ENCODE results near the gene IL13. TPM values are rescaled to one million over a fixed set of nuclear protein-coding genes. Genes with fewer than 3 reads are reported as not detected.
"Not testable (repeated sequence)": the region's sequence is repeated elsewhere in the genome, so short reads cannot be mapped to it uniquely, and the experiment has no call there.

The IL13 gene
- total RNA-seq, 1 donor from 2014 or later: not detected

- DNase-seq (ENCODE audit: missing footprints): no peak
- intact Hi-C loops (cut with DNase I): no loop called here
- ATAC-seq: no peak
Measured at GRCh38 chr5:132681476-132681831, 23.5 kb downstream of the IL13 start.

- ATAC-seq: no peak
- intact Hi-C loops (cut with DNase I): no loop called here
- no peak for DNase-seq (ENCODE audit: missing footprints)
Measured at GRCh38 chr5:132681983-132682382, 24.0 kb downstream of the IL13 start.

GRCh38 chr5:132684491-132684890 lies 26.5 kb downstream of the IL13 start:
- no peak for DNase-seq (ENCODE audit: missing footprints)
- intact Hi-C loops (cut with DNase I): no loop called here
- ATAC-seq: no peak

GRCh38 chr5:132684922-132685720 lies 27.1 kb downstream of the IL13 start:
- ATAC-seq: no peak
- intact Hi-C loops (cut with DNase I): no loop called here

GRCh38 chr5:132686193-132686592 lies 28.2 kb downstream of the IL13 start:
- no peak for ATAC-seq
- intact Hi-C loops (cut with DNase I): no loop called here
- DNase-seq (ENCODE audit: missing footprints): no peak

More at GRCh38 chr5:132684922-132685720, 27.1 kb downstream of the IL13 start:
- DNase-seq (ENCODE audit: missing footprints): no peak

DNA sequence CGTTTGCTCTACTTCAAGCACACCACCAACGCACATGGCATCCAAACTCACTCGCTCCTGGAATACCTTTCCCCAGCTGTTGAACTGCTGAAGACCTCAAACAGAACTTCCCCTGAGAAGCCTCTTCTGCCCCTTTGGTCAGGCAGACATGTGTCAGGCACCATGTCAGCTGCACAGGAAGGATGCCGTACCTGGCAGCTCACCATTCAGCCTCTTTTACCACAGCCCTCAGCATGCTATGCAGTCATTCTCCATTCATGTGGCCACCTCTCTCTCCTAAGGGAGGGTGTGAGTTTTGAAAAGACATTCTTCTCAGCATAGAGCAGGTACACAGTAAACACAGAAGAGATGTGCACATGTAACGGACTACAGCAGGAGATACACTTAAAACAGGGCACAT lies 30.0 kb downstream of the IL13 start:
- DNase-seq (ENCODE audit: missing footprints): no peak
- intact Hi-C loops (cut with DNase I): no loop called here
- no peak for ATAC-seq

GRCh38 chr5:132688536-132689339 lies 30.8 kb downstream of the IL13 start:
- intact Hi-C loops (cut with DNase I): no loop called here
- ATAC-seq (no peak), DNase-seq (ENCODE audit: missing footprints) (no peak)

DNA sequence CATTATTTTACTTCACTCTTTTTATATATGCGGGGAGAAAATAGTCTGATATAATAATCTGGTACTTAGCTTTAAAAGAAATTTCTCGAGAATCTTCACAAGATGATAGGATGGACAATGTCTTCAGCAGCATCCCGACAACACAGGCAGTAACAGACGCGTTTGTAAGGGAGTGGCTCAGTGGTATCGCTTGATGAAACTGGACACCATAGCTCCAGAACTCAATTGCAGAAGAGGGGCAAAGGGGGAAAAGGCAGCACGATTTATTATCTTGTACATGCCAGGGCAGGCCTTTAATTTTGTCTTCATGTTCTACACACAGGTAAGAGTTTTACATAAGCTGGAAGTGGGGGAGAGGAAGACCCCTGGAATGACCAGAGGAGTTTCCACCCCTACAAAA lies 31.5 kb downstream of the IL13 start:
- intact Hi-C loops (cut with DNase I): no loop called here
- ATAC-seq: no peak
- DNase-seq (ENCODE audit: missing footprints): no peak

- ATAC-seq: no peak
- DNase-seq (ENCODE audit: missing footprints): no peak
- intact Hi-C loops (cut with DNase I): no loop called here
Measured at GRCh38 chr5:132690156-132690555, 32.2 kb downstream of the IL13 start.

- intact Hi-C loops (cut with DNase I); ATAC-seq; DNase-seq (ENCODE audit: missing footprints): not testable (repeated sequence)
Measured at GRCh38 chr5:132691755-132692631, 34.0 kb downstream of the IL13 start.

DNA sequence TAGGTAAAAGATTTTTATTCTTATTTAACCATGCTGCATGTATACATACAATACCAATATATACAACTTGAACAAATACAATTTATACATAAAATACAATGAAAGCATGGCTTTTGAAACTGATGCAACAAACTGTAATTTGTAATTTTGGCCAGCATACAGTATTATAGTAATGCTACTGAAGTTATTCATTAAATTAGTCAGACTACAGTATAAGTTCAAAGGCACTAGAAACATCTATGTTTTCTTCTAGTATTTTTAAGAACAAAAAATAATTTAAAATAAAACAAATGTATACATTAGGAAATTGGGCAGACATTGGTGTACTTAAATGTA lies 34.6 kb downstream of the IL13 start:
- DNase-seq (ENCODE audit: missing footprints) (no peak), ATAC-seq (no peak)
- intact Hi-C loops (cut with DNase I): no loop called here

GRCh38 chr5:132695956-132696355 lies 38.0 kb downstream of the IL13 start:
- ATAC-seq (no peak), DNase-seq (ENCODE audit: missing footprints) (no peak)
- intact Hi-C loops (cut with DNase I): no loop called here

- ATAC-seq (no peak), DNase-seq (ENCODE audit: missing footprints) (no peak)
- intact Hi-C loops (cut with DNase I): no loop called here
Measured at GRCh38 chr5:132704875-132705274, 46.9 kb downstream of the IL13 start.

DNA sequence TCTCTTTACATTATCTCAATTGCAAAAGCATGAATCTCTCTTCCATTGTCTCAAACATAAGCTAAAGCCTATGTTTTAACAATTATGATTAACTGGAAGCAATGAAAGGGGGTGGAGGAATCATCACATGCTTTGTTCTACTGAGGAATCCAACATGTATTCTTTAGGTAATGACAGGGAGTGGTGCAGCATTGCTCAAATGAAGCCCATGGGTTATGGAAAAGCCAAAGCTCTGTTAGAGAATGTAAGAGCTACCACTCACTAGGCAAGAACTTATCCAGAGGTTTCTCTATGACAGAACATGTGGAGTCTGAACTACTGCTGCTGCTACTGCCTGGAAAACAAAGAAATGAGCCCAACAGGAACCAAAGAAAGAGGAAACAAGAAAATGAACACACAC lies 50.7 kb downstream of the IL13 start:
- DNase-seq (ENCODE audit: missing footprints): no peak
- ATAC-seq: no peak
- intact Hi-C loops (cut with DNase I): no loop called here

Other genes starting within 250 kb of the IL13 start
- 12.7 TPM for gene IRF1, start 167.4 kb upstream of the IL13 start, total RNA-seq
- not detected for gene IL5, start 114.7 kb upstream of the IL13 start, total RNA-seq
- gene RAD50, start 101.2 kb upstream of the IL13 start, total RNA-seq: 31.4 TPM
- gene IL4, start 15.8 kb downstream of the IL13 start, total RNA-seq: not detected
- 10.2 TPM for gene KIF3A, start 79.4 kb downstream of the IL13 start, total RNA-seq
- 0.16 TPM for gene CCNI2, start 89.3 kb downstream of the IL13 start, total RNA-seq
- 28.5 TPM for gene SEPTIN8, start 119.1 kb downstream of the IL13 start, total RNA-seq
- 0.27 TPM for gene SOWAHA, start 155.1 kb downstream of the IL13 start, total RNA-seq
- 5.0 TPM for gene SHROOM1, start 172.5 kb downstream of the IL13 start, total RNA-seq
- 0.24 TPM for gene GDF9, start 208.3 kb downstream of the IL13 start, total RNA-seq
- 1,774 TPM for gene UQCRQ, start 208.5 kb downstream of the IL13 start, total RNA-seq
- 1.1 TPM for gene LEAP2, start 215.5 kb downstream of the IL13 start, total RNA-seq